ENCODE results near the gene BFSP1. TPM values are rescaled to one million over a fixed set of nuclear protein-coding genes. Genes with fewer than 3 reads are reported as not detected.

The BFSP1 gene
- polyA plus RNA-seq, 1 of the 3 experiments (the other 2 are of a cell fraction) = 7.1 TPM

DNA sequence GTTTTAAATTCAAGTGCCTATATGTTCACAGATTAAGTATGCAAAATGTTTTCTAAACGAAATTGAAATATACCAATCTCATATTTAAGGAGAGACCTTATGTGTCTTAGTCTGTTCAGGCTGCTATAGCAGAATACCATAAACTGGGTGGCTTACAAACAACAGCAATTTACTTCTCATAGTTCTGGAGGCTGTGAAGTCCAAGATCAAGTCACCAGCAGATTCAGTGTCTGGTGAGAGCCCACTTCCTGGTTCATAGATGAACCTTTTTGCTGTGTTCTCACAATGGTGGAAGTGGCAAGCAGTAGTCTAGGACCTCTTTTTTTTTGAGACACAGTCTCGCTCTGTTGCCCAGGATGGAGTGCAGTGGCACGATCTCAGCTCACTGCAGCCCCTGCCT, 35.2 kb upstream of the BFSP1 start:
- no peak for DNase-seq
- no peaks in the 10 kb centered on the region for H3K9me2 ChIP-seq
- H3F3A ChIP-seq (replicated peaks; ENCODE audit: insufficient read depth) = peaks cover 33% of the 10 kb centered on the region
- H3K36me3 ChIP-seq (replicated peaks in 1 of 2; ENCODE audit: control insufficient read depth in 1 of 2, insufficient read depth in 2 of 2, low read length in 1 of 2) = no peaks in the 10 kb centered on the region
- H3K27me3 ChIP-seq (ENCODE audit: insufficient read depth) = no peaks in the 10 kb centered on the region
- no peak overlapping the region for H3K4me2 ChIP-seq
- H2AFZ ChIP-seq (ENCODE audit: low read depth) = no peak overlapping the region
- H3K9me3 ChIP-seq = no peaks in the 10 kb centered on the region
- CTCF ChIA-PET = interaction anchor here (1.3 kb wide), 1 partner anchor 430 kb away, joined by 3 read pairs; no protein-coding TSS in a partner anchor
- WGBS (ENCODE audit: low lambda C conversion rate) = 95% methylated on average over 3 of the region's 3 CpGs
- H4K20me1 ChIP-seq (ENCODE audit: insufficient read depth) = peaks cover 11% of the 10 kb centered on the region
- POLR2A ChIA-PET = interaction anchor here (0.6 kb wide), 1 partner anchor 1516 kb away, joined by 3 read pairs; no protein-coding TSS in a partner anchor
- TF ChIP-seq MEF2A (IDR thresholded peaks at IDR 0.05; ENCODE audit: borderline replicate concordance, low read depth) (no peak), CTCF (IDR thresholded peaks at IDR 0.05) (no peak), SMC3 (IDR thresholded peaks at IDR 0.05; ENCODE audit: low read depth, low read length) (no peak), GABPA (IDR thresholded peaks at IDR 0.05; ENCODE audit: low read depth) (no peak), POLR2AphosphoS5 (IDR thresholded peaks at IDR 0.05; ENCODE audit: low read depth, low read length) (no peak), TCF12 (IDR thresholded peaks at IDR 0.05) (no peak), EP300 (IDR thresholded peaks at IDR 0.05; ENCODE audit: borderline replicate concordance in 1 of 2, low read depth in 1 of 2, low read length in 1 of 2) (no peak), ZBTB33 (IDR thresholded peaks at IDR 0.05; ENCODE audit: borderline replicate concordance, low read depth) (no peak), RAD21 (IDR thresholded peaks at IDR 0.05; ENCODE audit: low read length) (no peak), RXRA (IDR thresholded peaks at IDR 0.05; ENCODE audit: borderline replicate concordance, low read depth) (no peak), NRF1 (IDR thresholded peaks at IDR 0.05; ENCODE audit: low read depth, low read length) (no peak), NFIC (IDR thresholded peaks at IDR 0.05; ENCODE audit: borderline replicate concordance) (no peak), FOXJ3 (CRISPR knock-in tag; IDR thresholded peaks at IDR 0.05) (no peak), JUND (IDR thresholded peaks at IDR 0.05) (no peak)
- TF ChIP-seq, protein P1, sequence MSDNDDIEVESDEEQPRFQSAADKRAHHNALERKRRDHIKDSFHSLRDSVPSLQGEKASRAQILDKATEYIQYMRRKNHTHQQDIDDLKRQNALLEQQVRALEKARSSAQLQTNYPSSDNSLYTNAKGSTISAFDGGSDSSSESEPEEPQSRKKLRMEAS (IDR thresholded peaks at IDR 0.05; ENCODE audit: low read depth) = no peak
- TF ChIP-seq, protein P2, sequence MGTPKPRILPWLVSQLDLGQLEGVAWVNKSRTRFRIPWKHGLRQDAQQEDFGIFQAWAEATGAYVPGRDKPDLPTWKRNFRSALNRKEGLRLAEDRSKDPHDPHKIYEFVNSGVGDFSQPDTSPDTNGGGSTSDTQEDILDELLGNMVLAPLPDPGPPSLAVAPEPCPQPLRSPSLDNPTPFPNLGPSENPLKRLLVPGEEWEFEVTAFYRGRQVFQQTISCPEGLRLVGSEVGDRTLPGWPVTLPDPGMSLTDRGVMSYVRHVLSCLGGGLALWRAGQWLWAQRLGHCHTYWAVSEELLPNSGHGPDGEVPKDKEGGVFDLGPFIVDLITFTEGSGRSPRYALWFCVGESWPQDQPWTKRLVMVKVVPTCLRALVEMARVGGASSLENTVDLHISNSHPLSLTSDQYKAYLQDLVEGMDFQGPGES (IDR thresholded peaks at IDR 0.05; ENCODE audit: low read depth, low read length) = no peak
- TF ChIP-seq, protein P3, sequence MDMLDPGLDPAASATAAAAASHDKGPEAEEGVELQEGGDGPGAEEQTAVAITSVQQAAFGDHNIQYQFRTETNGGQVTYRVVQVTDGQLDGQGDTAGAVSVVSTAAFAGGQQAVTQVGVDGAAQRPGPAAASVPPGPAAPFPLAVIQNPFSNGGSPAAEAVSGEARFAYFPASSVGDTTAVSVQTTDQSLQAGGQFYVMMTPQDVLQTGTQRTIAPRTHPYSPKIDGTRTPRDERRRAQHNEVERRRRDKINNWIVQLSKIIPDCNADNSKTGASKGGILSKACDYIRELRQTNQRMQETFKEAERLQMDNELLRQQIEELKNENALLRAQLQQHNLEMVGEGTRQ (IDR thresholded peaks at IDR 0.05; ENCODE audit: borderline replicate concordance, low read depth, low read length) = no peak
- H3K27ac ChIP-seq (ENCODE audit: low read depth in 2 of 2, low read length in 1 of 2) = peak overlapping the region in 1 of 2 experiments; percentile 80; a peak in 1 of 4 replicates
- no peak overlapping the region for H3K4me3 ChIP-seq (ENCODE audit: low read depth in 2 of 2, low read length in 1 of 2)
- H3K79me2 ChIP-seq (ENCODE audit: insufficient read depth) = peaks cover 19% of the 10 kb centered on the region
- H3K9ac ChIP-seq = no peak overlapping the region
- H3K4me1 ChIP-seq (ENCODE audit: control insufficient read depth in 1 of 2, insufficient read depth in 2 of 2, low read depth in 1 of 2, low read length in 1 of 2) = peaks cover 0 to 10% of the 10 kb centered on the region in 2 experiments; a peak in 1 of 4 replicates

All from SK-N-SH (cell line).